IgD-negative memory B cell (primary cell): Measurements from ENCODE around the gene MYBPH. TPM values are rescaled to one million over a fixed set of nuclear protein-coding genes. Genes with fewer than 3 reads are reported as not detected.

Source experiments
- H3K27ac Mint-ChIP-seq, 3 donors: one replicate each; pipeline ENCODE4 v1.8.0; 2020 to 2022; ENCODE audit warnings: mild to moderate bottlenecking in 3 of 3, mixed read lengths in 3 of 3, moderate library complexity in 1 of 3
- H3K27me3 Mint-ChIP-seq: one replicate; pipeline ENCODE4 v1.8.0; 2021; ENCODE audit warnings: mixed read lengths
- H3K36me3 Mint-ChIP-seq: one replicate; pipeline ENCODE4 v1.8.0; 2020; ENCODE audit warnings: mild to moderate bottlenecking, mixed read lengths
- H3K4me1 Mint-ChIP-seq, 3 donors: one replicate each; pipeline ENCODE4 v1.8.0; 2020 to 2022; ENCODE audit warnings: mixed read lengths in 3 of 3, mild to moderate bottlenecking in 1 of 3
- H3K4me3 Mint-ChIP-seq, 4 donors: one replicate each; pipeline ENCODE4 v1.8.0; 2020 to 2022; ENCODE audit warnings: mild to moderate bottlenecking in 4 of 4, mixed read lengths in 4 of 4, moderate library complexity in 3 of 4
- H3K9me3 Mint-ChIP-seq, 3 donors: one replicate each; pipeline ENCODE4 v1.8.0; 2020 to 2021; ENCODE audit warnings: mixed read lengths in 3 of 3, mild to moderate bottlenecking in 1 of 3
- polyA plus RNA-seq: library from polyadenylated mRNA; unstranded; fragments of 300-500 nt; fragmentation: Illumina TruSeq; gene quantifications from one replicate; pipeline ENCODE4 v1.2.3, GENCODE V29; 2021

MYBPH gene
- polyA plus RNA-seq, 1 donor from 2014 or later: not detected

- no peak overlapping the region for H3K27ac Mint-ChIP-seq
- peaks cover 0 to 1% (median 0%) of the 10 kb centered on the region in 3 donors for H3K4me1 Mint-ChIP-seq
- H3K27me3 Mint-ChIP-seq: peaks cover 7% of the 10 kb centered on the region
- H3K36me3 Mint-ChIP-seq: peaks cover 3% of the 10 kb centered on the region
- no peaks in the 10 kb centered on the region for H3K9me3 Mint-ChIP-seq
- no peak overlapping the region for H3K4me3 Mint-ChIP-seq
Measured at GRCh38 chr1:203187689-203188264, 12.2 kb upstream of the MYBPH start.

GRCh38 chr1:203187304-203187685 lies 11.7 kb upstream of the MYBPH start:
- Mint-ChIP-seq H3K4me1 (peaks cover 0 to 1% (median 0%) of the 10 kb centered on the region in 3 donors), H3K27me3 (peaks cover 7% of the 10 kb centered on the region), H3K9me3 (no peaks in the 10 kb centered on the region), H3K4me3 (no peak overlapping the region), H3K36me3 (peaks cover 3% of the 10 kb centered on the region), H3K27ac (no peak overlapping the region)

GRCh38 chr1:203186446-203187303 lies 11.0 kb upstream of the MYBPH start, which contains the start of gene CHI3L1:
TSS of gene CHI3L1 (minus strand) at chr1:203186704. CDS start at chr1:203186623, 81 bp downstream.
- Mint-ChIP-seq H3K4me3 (no peak within 1 kb of the TSS), H3K9me3 (no peaks in the 10 kb centered on the region), H3K36me3 (peaks cover 3% of the 10 kb centered on the region), H3K27ac (no peak within 1 kb of the TSS), H3K4me1 (peaks cover 0 to 1% (median 0%) of the 10 kb centered on the region in 3 donors), H3K27me3 (peaks cover 7% of the 10 kb centered on the region)

GRCh38 chr1:203186091-203186445 lies 10.4 kb upstream of the MYBPH start:
- no peak overlapping the region for H3K27ac Mint-ChIP-seq
- H3K4me1 Mint-ChIP-seq: peaks cover 0 to 1% (median 0%) of the 10 kb centered on the region in 3 donors
- peaks cover 7% of the 10 kb centered on the region for H3K27me3 Mint-ChIP-seq
- peaks cover 3% of the 10 kb centered on the region for H3K36me3 Mint-ChIP-seq
- no peak overlapping the region for H3K4me3 Mint-ChIP-seq
- no peaks in the 10 kb centered on the region for H3K9me3 Mint-ChIP-seq

- H3K4me1 Mint-ChIP-seq: peaks cover 0 to 1% (median 0%) of the 10 kb centered on the region in 3 donors
- no peaks in the 10 kb centered on the region for H3K9me3 Mint-ChIP-seq
Measured at GRCh38 chr1:203185585-203185984, 10.0 kb upstream of the MYBPH start.

GRCh38 chr1:203185061-203185461 lies 9.4 kb upstream of the MYBPH start:
- peaks cover 7% of the 10 kb centered on the region for H3K27me3 Mint-ChIP-seq
- peaks cover 0 to 1% (median 0%) of the 10 kb centered on the region in 3 donors for H3K4me1 Mint-ChIP-seq
- no peak overlapping the region for H3K27ac Mint-ChIP-seq
- H3K9me3 Mint-ChIP-seq: no peaks in the 10 kb centered on the region
- peaks cover 3% of the 10 kb centered on the region for H3K36me3 Mint-ChIP-seq
- no peak overlapping the region for H3K4me3 Mint-ChIP-seq

More at GRCh38 chr1:203185585-203185984, 10.0 kb upstream of the MYBPH start:
- peaks cover 3% of the 10 kb centered on the region for H3K36me3 Mint-ChIP-seq
- H3K27me3 Mint-ChIP-seq: peaks cover 7% of the 10 kb centered on the region
- no peak overlapping the region for H3K27ac Mint-ChIP-seq
- H3K4me3 Mint-ChIP-seq: no peak overlapping the region

GRCh38 chr1:203184467-203184866 lies 8.8 kb upstream of the MYBPH start:
- no peak overlapping the region for H3K27ac Mint-ChIP-seq
- no peak overlapping the region for H3K4me3 Mint-ChIP-seq
- H3K27me3 Mint-ChIP-seq: peaks cover 5% of the 10 kb centered on the region
- peaks cover 0 to 1% (median 0%) of the 10 kb centered on the region in 3 donors for H3K4me1 Mint-ChIP-seq
- H3K9me3 Mint-ChIP-seq: no peaks in the 10 kb centered on the region
- H3K36me3 Mint-ChIP-seq: peaks cover 2% of the 10 kb centered on the region

GRCh38 chr1:203183828-203184227 lies 8.2 kb upstream of the MYBPH start:
- H3K4me3 Mint-ChIP-seq: no peak overlapping the region
- H3K9me3 Mint-ChIP-seq: no peaks in the 10 kb centered on the region
- H3K27ac Mint-ChIP-seq: no peak overlapping the region
- H3K4me1 Mint-ChIP-seq: peaks cover 0 to 1% (median 0%) of the 10 kb centered on the region in 3 donors
- peaks cover 6% of the 10 kb centered on the region for H3K27me3 Mint-ChIP-seq
- no peaks in the 10 kb centered on the region for H3K36me3 Mint-ChIP-seq

- Mint-ChIP-seq H3K4me1 (peaks cover 0 to 2% (median 0%) of the 10 kb centered on the region in 3 donors), H3K27me3 (peaks cover 9% of the 10 kb centered on the region), H3K4me3 (no peak overlapping the region), H3K27ac (no peak overlapping the region), H3K9me3 (no peaks in the 10 kb centered on the region), H3K36me3 (no peaks in the 10 kb centered on the region)
Measured at GRCh38 chr1:203182387-203182953, 6.8 kb upstream of the MYBPH start.

- H3K4me1 Mint-ChIP-seq: peaks cover 0 to 2% (median 0%) of the 10 kb centered on the region in 3 donors
- H3K4me3 Mint-ChIP-seq: no peak overlapping the region
- H3K9me3 Mint-ChIP-seq: no peaks in the 10 kb centered on the region
- no peaks in the 10 kb centered on the region for H3K36me3 Mint-ChIP-seq
- H3K27me3 Mint-ChIP-seq: peaks cover 6% of the 10 kb centered on the region
- H3K27ac Mint-ChIP-seq: no peak overlapping the region
Measured at GRCh38 chr1:203181586-203182386, 6.2 kb upstream of the MYBPH start.

GRCh38 chr1:203180611-203181330 lies 5.1 kb upstream of the MYBPH start:
- Mint-ChIP-seq H3K9me3 (no peaks in the 10 kb centered on the region), H3K36me3 (no peaks in the 10 kb centered on the region), H3K4me3 (no peak overlapping the region), H3K27ac (peak overlapping the region in 1 of 3 donors; percentile 73), H3K27me3 (peaks cover 9% of the 10 kb centered on the region), H3K4me1 (peaks cover 0 to 2% (median 0%) of the 10 kb centered on the region in 3 donors)

- Mint-ChIP-seq H3K4me3 (no peak overlapping the region), H3K27me3 (peaks cover 9% of the 10 kb centered on the region), H3K36me3 (no peaks in the 10 kb centered on the region), H3K9me3 (no peaks in the 10 kb centered on the region), H3K4me1 (peaks cover 0 to 3% (median 0%) of the 10 kb centered on the region in 3 donors), H3K27ac (no peak overlapping the region)
Measured at GRCh38 chr1:203179667-203180005, 4.0 kb upstream of the MYBPH start.

GRCh38 chr1:203178821-203179666 lies 3.4 kb upstream of the MYBPH start:
- H3K36me3 Mint-ChIP-seq: no peaks in the 10 kb centered on the region
- no peak overlapping the region for H3K27ac Mint-ChIP-seq
- no peaks in the 10 kb centered on the region for H3K9me3 Mint-ChIP-seq
- peaks cover 9% of the 10 kb centered on the region for H3K27me3 Mint-ChIP-seq
- no peak overlapping the region for H3K4me3 Mint-ChIP-seq
- peaks cover 0 to 3% (median 0%) of the 10 kb centered on the region in 3 donors for H3K4me1 Mint-ChIP-seq
